Measurements from ENCODE around the gene EIF5A2.

- TF ChIP-seq CTCF (conservative IDR thresholded peaks at IDR 0.05 in 1 of 2, IDR thresholded peaks at IDR 0.05 in 1 of 2; ENCODE audit: extremely low read depth in 1 of 2, insufficient read depth in 1 of 2, low read depth in 1 of 2, low read length in 2 of 2) (no peak), EZH2 (IDR thresholded peaks at IDR 0.05; ENCODE audit: borderline replicate concordance, low read length) (no peak)
These were observed 68.8 kb downstream of the EIF5A2 start for GRCh38 chr3:170839518-170840100.

Measured in mammary epithelial cell (primary cell).